ENCODE data around the gene POM121L12. TPM values are rescaled to one million over a fixed set of nuclear protein-coding genes. Genes with fewer than 3 reads are reported as not detected.

POM121L12 gene
- total and polyA plus RNA-seq, 4 donors = not detected

- Histone ChIP-seq H3K27me3 (ENCODE audit: control insufficient read depth in 4 of 4, insufficient read depth in 4 of 4, low read length in 3 of 4) (no peaks in the 10 kb centered on the region), H3K36me3 (ENCODE audit: control insufficient read depth in 4 of 4, insufficient read depth in 3 of 4, low read depth in 1 of 4, low read length in 3 of 4) (no peaks in the 10 kb centered on the region), H3K4me1 (ENCODE audit: control insufficient read depth in 4 of 4, insufficient read depth in 4 of 4, low read length in 3 of 4) (no peaks in the 10 kb centered on the region), H3K4me3 (ENCODE audit: low read depth in 1 of 3, low read length in 3 of 3) (no peak overlapping the region), H3K27ac (ENCODE audit: low read depth in 1 of 2, low read length in 2 of 2) (no peak overlapping the region), H3K9ac (ENCODE audit: low read depth in 1 of 2, low read length in 2 of 2) (no peak overlapping the region), H3K9me3 (ENCODE audit: control insufficient read depth in 4 of 4, low read length in 3 of 4) (peaks cover 0 to 3% (median 1%) of the 10 kb centered on the region in 4 donors)
- no peak for DNase-seq (ENCODE audit: low spot score)
- 77% methylated on average over 7 of the region's 7 CpGs for WGBS
- TF ChIP-seq HNF4G (IDR thresholded peaks at IDR 0.05) (no peak), CTCF (IDR thresholded peaks at IDR 0.05; ENCODE audit: low read depth, low read length, missing input control) (no peak), HNF4A (conservative IDR thresholded peaks at IDR 0.05) (no peak), SP1 (IDR thresholded peaks at IDR 0.05) (no peak), FOXA1 (IDR thresholded peaks at IDR 0.05) (no peak), YY1 (IDR thresholded peaks at IDR 0.05) (no peak), RAD21 (IDR thresholded peaks at IDR 0.05) (no peak), EGR1 (IDR thresholded peaks at IDR 0.05; ENCODE audit: low read depth in 2 of 2) (no peak), ATF3 (IDR thresholded peaks at IDR 0.05) (no peak), MAX (IDR thresholded peaks at IDR 0.05) (no peak), FOXA2 (IDR thresholded peaks at IDR 0.05) (no peak), JUND (IDR thresholded peaks at IDR 0.05) (no peak)
These were observed 33.0 kb upstream of the POM121L12 start for GRCh38 chr7:53002389-53002788.

GRCh38 chr7:53003653-53004445 is 31.6 kb upstream of the POM121L12 start:
- Histone ChIP-seq H3K4me1 (ENCODE audit: control insufficient read depth in 4 of 4, insufficient read depth in 4 of 4, low read length in 3 of 4) (no peaks in the 10 kb centered on the region), H3K9ac (ENCODE audit: low read depth in 1 of 2, low read length in 2 of 2) (no peak overlapping the region), H3K9me3 (ENCODE audit: control insufficient read depth in 4 of 4, low read length in 3 of 4) (peaks cover 0 to 3% (median 1%) of the 10 kb centered on the region in 4 donors), H3K27ac (ENCODE audit: low read depth in 1 of 2, low read length in 2 of 2) (no peak overlapping the region), H3K36me3 (ENCODE audit: control insufficient read depth in 4 of 4, insufficient read depth in 3 of 4, low read depth in 1 of 4, low read length in 3 of 4) (no peaks in the 10 kb centered on the region), H3K27me3 (ENCODE audit: control insufficient read depth in 4 of 4, insufficient read depth in 4 of 4, low read length in 3 of 4) (no peaks in the 10 kb centered on the region), H3K4me3 (ENCODE audit: low read depth in 1 of 3, low read length in 3 of 3) (no peak overlapping the region)
- TF ChIP-seq HNF4G (IDR thresholded peaks at IDR 0.05) (no peak), FOXA2 (IDR thresholded peaks at IDR 0.05) (no peak), NR2F2 (IDR thresholded peaks at IDR 0.05) (no peak), GABPA (IDR thresholded peaks at IDR 0.05 in 1 of 2, conservative IDR thresholded peaks at IDR 0.05 in 1 of 2) (no peak), EGR1 (IDR thresholded peaks at IDR 0.05; ENCODE audit: low read depth in 2 of 2) (no peak), HNF4A (conservative IDR thresholded peaks at IDR 0.05) (no peak), ATF3 (IDR thresholded peaks at IDR 0.05) (no peak), TAF1 (conservative IDR thresholded peaks at IDR 0.05) (no peak), YY1 (IDR thresholded peaks at IDR 0.05) (no peak), MAX (IDR thresholded peaks at IDR 0.05) (no peak), JUND (IDR thresholded peaks at IDR 0.05) (no peak), REST (IDR thresholded peaks at IDR 0.05) (no peak), ZBTB33 (IDR thresholded peaks at IDR 0.05) (no peak), SP1 (IDR thresholded peaks at IDR 0.05) (no peak), RXRA (IDR thresholded peaks at IDR 0.05) (no peak), FOXA1 (IDR thresholded peaks at IDR 0.05) (no peak), CTCF (IDR thresholded peaks at IDR 0.05; ENCODE audit: low read depth, low read length, missing input control) (no peak)
- DNase-seq (ENCODE audit: low spot score) = no peak
- 91% methylated on average over 29 of the region's 29 CpGs for WGBS
